GM06990 (cell line): ENCODE results near the gene RAB41.

Source experiments
- DNase-seq: peaks from one replicate; pipeline ENCODE4 v3.0.0-alpha.2; 2011; ENCODE audit not compliant: insufficient read length; ENCODE audit errors: extremely low read depth
- H3K27me3 ChIP-seq: replicated peaks from 2 replicates; pipeline ENCODE4 v1.6.0; 2011; ENCODE audit warnings: low read length; ENCODE audit not compliant: control insufficient read depth, insufficient read depth
- H3K36me3 ChIP-seq: 2 replicates; pipeline ENCODE4 v1.5.1; 2011; ENCODE audit warnings: low read length; ENCODE audit not compliant: control insufficient read depth, insufficient read depth
- H3K4me3 ChIP-seq: replicated peaks from 2 replicates; pipeline ENCODE4 v1.5.1; 2011; ENCODE audit warnings: low read depth, mild to moderate bottlenecking, control low read depth, low read length
- TF ChIP-seq, protein P1 (sequence below): IDR thresholded peaks from 2 replicates; pipeline ENCODE4 v1.5.1; 2011; ENCODE audit warnings: low read length, control low read depth, mild to moderate bottlenecking, inconsistent platforms; ENCODE audit not compliant: insufficient read depth, poor library complexity, severe bottlenecking

RAB41 gene

DNA sequence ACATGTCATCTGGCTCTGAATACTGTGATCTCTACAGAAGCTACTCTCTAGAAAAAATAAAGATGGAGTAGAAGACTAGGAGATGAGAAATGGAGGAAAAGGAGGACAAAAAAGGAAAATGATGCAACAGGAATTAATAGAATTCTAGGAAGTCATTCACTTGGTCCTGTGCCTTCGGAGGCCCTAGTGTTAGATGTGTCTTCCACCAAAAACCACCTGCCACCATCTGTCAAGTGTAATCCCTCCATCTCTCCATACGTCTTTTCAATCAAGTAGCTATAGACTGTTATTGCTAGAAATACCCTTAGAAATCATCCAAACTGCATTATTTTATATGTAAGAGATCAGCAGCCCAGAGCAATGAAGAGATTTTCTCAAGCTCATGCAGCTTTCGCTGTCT is 2.9 kb upstream of the RAB41 start:
- DNase-seq, result no peak
- no peak overlapping the region for H3K4me3 ChIP-seq
- H3K27me3 ChIP-seq, result no peaks in the 10 kb centered on the region
- TF ChIP-seq, protein P1, sequence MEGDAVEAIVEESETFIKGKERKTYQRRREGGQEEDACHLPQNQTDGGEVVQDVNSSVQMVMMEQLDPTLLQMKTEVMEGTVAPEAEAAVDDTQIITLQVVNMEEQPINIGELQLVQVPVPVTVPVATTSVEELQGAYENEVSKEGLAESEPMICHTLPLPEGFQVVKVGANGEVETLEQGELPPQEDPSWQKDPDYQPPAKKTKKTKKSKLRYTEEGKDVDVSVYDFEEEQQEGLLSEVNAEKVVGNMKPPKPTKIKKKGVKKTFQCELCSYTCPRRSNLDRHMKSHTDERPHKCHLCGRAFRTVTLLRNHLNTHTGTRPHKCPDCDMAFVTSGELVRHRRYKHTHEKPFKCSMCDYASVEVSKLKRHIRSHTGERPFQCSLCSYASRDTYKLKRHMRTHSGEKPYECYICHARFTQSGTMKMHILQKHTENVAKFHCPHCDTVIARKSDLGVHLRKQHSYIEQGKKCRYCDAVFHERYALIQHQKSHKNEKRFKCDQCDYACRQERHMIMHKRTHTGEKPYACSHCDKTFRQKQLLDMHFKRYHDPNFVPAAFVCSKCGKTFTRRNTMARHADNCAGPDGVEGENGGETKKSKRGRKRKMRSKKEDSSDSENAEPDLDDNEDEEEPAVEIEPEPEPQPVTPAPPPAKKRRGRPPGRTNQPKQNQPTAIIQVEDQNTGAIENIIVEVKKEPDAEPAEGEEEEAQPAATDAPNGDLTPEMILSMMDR, result no peak
- H3K36me3 ChIP-seq, result no peaks in the 10 kb centered on the region

DNA sequence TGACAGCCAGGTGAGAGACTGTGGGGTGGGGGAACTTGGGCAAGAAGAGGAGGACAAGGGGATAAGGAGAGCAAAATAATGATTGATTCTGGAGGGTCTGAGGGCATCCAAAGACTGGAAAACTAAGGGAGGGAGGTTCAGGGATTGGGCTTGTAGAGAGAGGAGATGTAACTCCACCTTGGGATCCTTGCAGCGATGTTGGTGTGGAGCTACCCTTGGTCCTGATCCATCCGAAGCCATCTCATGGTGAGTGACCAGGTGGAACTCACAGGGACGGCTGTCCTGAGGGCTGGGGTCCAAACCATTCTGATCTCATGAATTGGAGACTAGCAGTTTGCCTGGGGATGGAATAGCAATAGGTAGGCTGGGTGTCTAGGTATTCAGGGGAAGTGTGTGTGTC is 1.4 kb upstream of the RAB41 start:
- H3K36me3 ChIP-seq, result no peaks in the 10 kb centered on the region
- DNase-seq, result no peak
- TF ChIP-seq, protein P1, result no peak
- no peak overlapping the region for H3K4me3 ChIP-seq
- no peaks in the 10 kb centered on the region for H3K27me3 ChIP-seq

DNA sequence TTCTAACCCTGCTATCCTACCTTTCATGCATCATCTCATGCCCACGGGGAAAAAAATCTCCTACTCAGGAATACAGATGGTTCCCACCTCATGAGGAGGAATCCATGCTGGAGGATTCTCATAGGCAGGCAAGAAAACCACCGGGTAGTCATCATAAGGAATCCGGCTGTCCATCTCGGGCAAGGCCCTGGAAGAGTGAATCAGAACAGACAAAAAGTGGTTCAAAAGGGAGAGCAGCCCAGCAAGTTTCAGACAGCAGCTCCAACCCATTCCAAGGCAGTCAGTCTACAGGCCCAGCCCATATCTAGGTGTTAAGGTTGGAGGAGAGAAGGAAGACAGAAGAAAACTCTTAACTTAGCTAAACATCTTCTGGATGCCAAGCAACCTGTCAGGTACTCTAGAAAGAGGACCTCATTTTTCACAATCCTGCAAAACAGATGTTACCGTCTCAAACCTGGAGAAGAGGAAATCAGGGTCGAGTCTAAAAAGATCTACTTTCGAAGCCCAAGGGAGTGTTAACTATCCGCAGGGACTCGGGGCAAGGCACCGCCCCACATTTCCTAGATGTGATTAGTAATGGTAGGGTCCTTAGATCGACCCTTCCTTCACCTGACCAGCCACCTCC is 7.3 kb downstream of the RAB41 start:
- DNase-seq, result no peak

DNA sequence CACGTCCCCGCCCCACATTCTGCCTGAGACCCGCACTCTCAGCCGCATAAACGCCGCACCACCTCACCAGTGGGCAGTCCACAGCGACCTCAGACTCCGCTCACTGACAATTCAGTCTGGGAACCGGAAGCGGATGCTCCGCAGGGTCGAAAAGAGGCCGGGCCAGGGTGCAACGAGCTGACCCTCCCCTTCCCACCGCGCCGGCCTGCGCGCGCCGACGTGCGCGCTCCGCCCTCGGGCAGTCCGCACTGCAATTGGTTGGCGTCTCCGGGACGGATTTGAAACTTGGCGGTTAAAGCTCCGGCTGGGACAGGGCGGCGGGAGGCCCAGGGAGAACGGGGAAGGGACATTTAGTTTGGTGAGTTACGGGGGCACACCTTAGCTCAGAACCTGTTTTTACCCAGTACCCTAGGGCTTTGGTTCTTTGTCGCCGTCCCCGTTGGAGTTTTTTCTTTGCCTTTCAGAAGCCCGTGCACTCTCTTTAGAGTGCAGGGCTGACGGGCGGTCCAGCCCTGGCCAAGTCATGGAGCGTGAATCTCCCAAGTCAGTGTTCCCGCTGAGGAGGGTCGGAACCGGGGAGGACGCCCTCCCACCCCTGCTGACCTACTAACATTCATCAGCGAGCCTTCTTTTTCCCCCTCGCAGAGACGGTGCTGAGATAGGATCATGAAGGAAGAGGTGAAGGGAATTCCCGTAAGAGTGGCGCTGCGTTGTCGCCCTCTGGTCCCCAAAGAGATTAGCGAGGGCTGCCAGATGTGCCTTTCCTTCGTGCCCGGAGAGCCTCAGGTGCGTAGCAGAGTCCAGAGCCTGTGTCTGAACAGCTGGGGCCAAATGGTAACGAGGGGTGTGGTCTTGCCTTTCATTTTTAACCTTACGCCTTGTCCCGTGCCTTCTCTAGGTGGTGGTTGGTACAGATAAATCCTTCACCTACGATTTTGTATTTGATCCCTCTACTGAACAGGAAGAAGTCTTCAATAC is 8.1 kb downstream of the RAB41 start, which contains the start of the genes KIF4A and PDZD11:
Gene KIF4A (plus strand): TSS at position 312 of the 978 bp plus-strand sequence. CDS start 355 bp downstream, at position 667.
Gene PDZD11 (minus strand): TSS at position 135 of the 978 bp plus-strand sequence. CDS start 586 bp downstream, outside the sequence.
- Histone ChIP-seq H3K4me3 (peak within 1 kb of the TSS; percentile 79), H3K27me3 (no peaks in the 10 kb centered on the region), H3K36me3 (no peaks in the 10 kb centered on the region)
- DNase-seq, result peak; percentile 93
- TF ChIP-seq, protein P1, result no peak

More for the DNA sequence above, 7.3 kb downstream of the RAB41 start:
- TF ChIP-seq, protein P1, result no peak
- no peaks in the 10 kb centered on the region for H3K27me3 ChIP-seq
- H3K36me3 ChIP-seq, result no peaks in the 10 kb centered on the region
- H3K4me3 ChIP-seq, result peak overlapping the region; percentile 79

DNA sequence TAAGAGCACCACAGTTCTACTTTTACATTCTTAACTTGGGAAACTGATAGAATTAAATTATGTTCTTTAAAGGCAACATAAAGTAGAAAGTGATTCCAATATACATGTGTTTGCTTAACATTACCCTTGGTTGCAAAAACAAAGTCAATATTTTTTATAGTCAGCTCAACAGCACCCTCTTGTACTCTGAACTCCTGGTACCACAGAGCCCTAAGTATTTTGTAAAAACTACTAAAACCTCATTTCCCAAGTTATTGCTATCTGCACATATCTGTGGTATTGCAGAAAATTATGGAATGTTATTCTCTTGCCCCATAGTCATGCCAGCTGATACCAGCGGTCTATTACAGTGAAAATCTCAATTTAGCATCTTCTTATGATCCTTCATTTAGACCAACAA is 10.8 kb downstream of the RAB41 start:
- TF ChIP-seq, protein P1, result no peak
- H3K36me3 ChIP-seq, result no peaks in the 10 kb centered on the region; the same call in 1 of the 2 replicates
- no peak for DNase-seq
- H3K27me3 ChIP-seq, result no peaks in the 10 kb centered on the region
- H3K4me3 ChIP-seq, result no peak overlapping the region
